Measurements from ENCODE around the gene LRRIQ3.

LRRIQ3 gene

GRCh38 chr1:74038042-74038441, 159.9 kb downstream of the LRRIQ3 start:
- TF ChIP-seq POLR2A (IDR thresholded peaks at IDR 0.05; ENCODE audit: low read depth, low read length) = no peak
- no peak for FAIRE-seq
- no peak for DNase-seq (ENCODE audit: insufficient read length, low spot score)

GRCh38 chr1:74012583-74012982, 185.4 kb downstream of the LRRIQ3 start:
- FAIRE-seq (no peak), DNase-seq (ENCODE audit: insufficient read length, low spot score) (no peak)
- TF ChIP-seq POLR2A (IDR thresholded peaks at IDR 0.05; ENCODE audit: low read depth, low read length) = no peak

DNA sequence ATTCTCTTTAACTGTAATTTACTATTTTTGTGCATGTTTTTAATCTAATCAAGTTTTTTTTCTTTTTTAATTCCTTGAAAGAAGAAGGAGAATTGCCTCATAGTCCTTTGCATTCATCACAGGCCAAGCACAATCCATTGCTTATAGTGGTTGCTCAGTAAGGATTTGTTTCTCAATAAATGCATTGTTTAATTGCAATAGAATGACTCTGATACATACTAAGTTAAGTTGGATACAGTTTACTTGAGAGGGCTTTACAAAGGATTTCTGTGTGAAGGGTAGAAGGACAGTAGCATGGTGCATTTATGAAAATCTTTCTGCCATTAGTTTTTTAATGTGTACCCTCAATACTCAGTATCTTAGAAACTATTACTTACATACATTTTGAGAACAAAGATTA, 186.2 kb downstream of the LRRIQ3 start:
- DNase-seq (ENCODE audit: insufficient read length, low spot score) (no peak), FAIRE-seq (no peak)
- no peak for TF ChIP-seq POLR2A (IDR thresholded peaks at IDR 0.05; ENCODE audit: low read depth, low read length)

DNA sequence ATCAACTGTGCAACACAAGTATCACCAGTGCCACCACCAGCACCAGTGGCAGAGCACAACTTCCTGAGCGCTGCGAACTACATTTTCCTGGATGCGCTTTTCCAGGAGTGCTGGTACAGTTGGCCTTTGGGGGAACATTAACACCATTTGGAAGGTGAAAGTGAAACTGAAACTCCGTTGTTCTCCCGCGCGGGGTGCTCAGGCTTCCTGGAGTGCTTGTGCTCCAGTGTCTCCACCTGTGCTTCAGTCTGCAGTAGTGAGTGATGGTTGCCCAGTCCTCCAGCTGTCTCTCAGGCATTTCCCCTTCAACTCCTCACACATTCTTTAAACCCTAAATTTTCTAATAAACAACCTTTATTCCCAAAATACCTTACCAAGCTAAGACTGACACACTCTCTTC, 187.8 kb downstream of the LRRIQ3 start:
- TF ChIP-seq POLR2A (IDR thresholded peaks at IDR 0.05; ENCODE audit: low read depth, low read length) = no peak
- DNase-seq (ENCODE audit: insufficient read length, low spot score) (peak; percentile 17), FAIRE-seq (peak; percentile 94)

DNA sequence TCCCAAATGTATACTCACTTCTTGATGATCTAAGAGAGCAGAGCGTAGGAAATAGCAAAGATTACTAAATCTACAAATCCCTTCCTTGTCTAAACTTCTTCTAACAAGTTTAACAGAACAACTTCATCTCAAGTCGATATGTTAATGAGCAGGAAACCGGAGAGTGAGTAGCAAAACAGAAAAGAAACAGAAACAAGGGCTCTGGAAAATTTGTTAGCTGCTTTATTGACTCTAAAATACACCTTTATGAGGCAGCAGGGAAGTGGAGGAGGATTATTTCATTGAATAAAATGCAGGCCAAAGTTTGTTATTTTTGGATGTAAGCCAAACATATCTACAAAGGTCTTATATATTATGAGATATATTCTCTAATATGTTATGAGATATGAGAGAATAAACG, 192.4 kb downstream of the LRRIQ3 start:
- TF ChIP-seq POLR2A (IDR thresholded peaks at IDR 0.05; ENCODE audit: low read depth, low read length) = no peak
- DNase-seq (ENCODE audit: insufficient read length, low spot score) (no peak), FAIRE-seq (no peak)

GRCh38 chr1:74003806-74004205, 194.2 kb downstream of the LRRIQ3 start:
- DNase-seq (ENCODE audit: insufficient read length, low spot score) (no peak), FAIRE-seq (no peak)
- TF ChIP-seq POLR2A (IDR thresholded peaks at IDR 0.05; ENCODE audit: low read depth, low read length) = no peak

- TF ChIP-seq POLR2A (IDR thresholded peaks at IDR 0.05; ENCODE audit: low read depth, low read length) = no peak
- FAIRE-seq (peak; percentile 57), DNase-seq (ENCODE audit: insufficient read length, low spot score) (no peak)
Observed at GRCh38 chr1:73998348-73998959, 199.5 kb downstream of the LRRIQ3 start.

GRCh38 chr1:73980324-73981040, 217.5 kb downstream of the LRRIQ3 start:
- no peak for DNase-seq (ENCODE audit: insufficient read length, low spot score)
- no peak for TF ChIP-seq POLR2A (IDR thresholded peaks at IDR 0.05; ENCODE audit: low read depth, low read length)
- FAIRE-seq = no peak

DNA sequence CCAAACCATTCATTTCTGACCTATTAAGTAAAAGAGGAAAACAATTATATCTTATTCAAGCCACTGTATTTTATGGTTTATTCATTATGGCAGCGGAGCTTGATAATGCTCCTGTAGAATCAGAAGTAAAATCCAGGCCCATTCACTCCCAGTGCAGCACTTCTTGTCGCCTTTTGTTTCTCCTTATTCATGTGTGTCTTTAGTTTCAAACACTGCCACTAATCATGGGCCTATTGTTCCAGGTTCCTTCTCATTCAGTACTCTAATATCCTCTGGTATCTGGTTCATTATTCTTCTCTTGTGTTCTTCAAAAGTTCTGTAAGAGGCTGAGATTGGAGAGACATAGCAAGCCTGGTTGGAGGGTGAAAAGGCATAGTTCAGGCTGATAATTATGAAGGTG, 218.3 kb downstream of the LRRIQ3 start:
- DNase-seq (ENCODE audit: insufficient read length, low spot score) = no peak
- no peak for FAIRE-seq
- TF ChIP-seq POLR2A (IDR thresholded peaks at IDR 0.05; ENCODE audit: low read depth, low read length) = no peak

GRCh38 chr1:73978964-73979363, 219.0 kb downstream of the LRRIQ3 start:
- DNase-seq (ENCODE audit: insufficient read length, low spot score) (no peak), FAIRE-seq (no peak)
- TF ChIP-seq POLR2A (IDR thresholded peaks at IDR 0.05; ENCODE audit: low read depth, low read length) = no peak
